Embryonic facial prominence (tissue), 1 donor: Measurements from ENCODE around the gene BARHL1.
"Not testable (repeated sequence)": the region's sequence is repeated elsewhere in the genome, so short reads cannot be mapped to it uniquely, and the experiment has no call there.

ENCODE experiments used
- DNase-seq: peaks from one replicate; pipeline ENCODE4 v3.0.0-alpha.2; 2016; ENCODE audit errors: extremely low spot score

BARHL1 gene

GRCh38 chr9:132556235-132556634, 26.2 kb upstream of the BARHL1 start:
- no peak for DNase-seq

DNA sequence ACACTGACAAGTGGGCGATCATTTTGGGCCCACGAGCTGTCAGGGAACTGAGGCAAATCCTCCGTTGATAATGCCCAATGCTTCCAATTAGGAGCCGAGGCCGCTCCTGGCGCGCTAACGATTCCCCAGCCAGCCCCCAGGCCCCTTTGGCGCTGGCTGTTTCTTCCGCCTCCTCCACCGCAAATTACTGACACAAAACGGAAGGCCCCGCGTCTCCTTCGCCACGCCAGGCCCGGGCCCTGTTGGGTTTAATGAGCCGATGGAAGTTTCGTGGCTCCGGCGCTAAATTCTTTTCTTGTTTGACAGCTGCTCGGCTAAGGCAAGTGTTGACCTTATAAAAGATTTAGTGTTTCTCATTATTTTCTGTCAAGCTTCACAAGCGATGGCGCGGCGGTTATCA, 25.7 kb upstream of the BARHL1 start:
- DNase-seq: no peak

- DNase-seq: no peak
These were observed 25.2 kb upstream of the BARHL1 start for GRCh38 chr9:132557159-132557558.

GRCh38 chr9:132559711-132560110, 22.7 kb upstream of the BARHL1 start:
- no peak for DNase-seq

- DNase-seq: no peak
These were observed 21.7 kb upstream of the BARHL1 start for GRCh38 chr9:132560616-132561202.

- no peak for DNase-seq
These were observed 20.2 kb upstream of the BARHL1 start for GRCh38 chr9:132562306-132562573.

- DNase-seq: no peak
These were observed 17.9 kb upstream of the BARHL1 start for GRCh38 chr9:132564526-132564925.

DNA sequence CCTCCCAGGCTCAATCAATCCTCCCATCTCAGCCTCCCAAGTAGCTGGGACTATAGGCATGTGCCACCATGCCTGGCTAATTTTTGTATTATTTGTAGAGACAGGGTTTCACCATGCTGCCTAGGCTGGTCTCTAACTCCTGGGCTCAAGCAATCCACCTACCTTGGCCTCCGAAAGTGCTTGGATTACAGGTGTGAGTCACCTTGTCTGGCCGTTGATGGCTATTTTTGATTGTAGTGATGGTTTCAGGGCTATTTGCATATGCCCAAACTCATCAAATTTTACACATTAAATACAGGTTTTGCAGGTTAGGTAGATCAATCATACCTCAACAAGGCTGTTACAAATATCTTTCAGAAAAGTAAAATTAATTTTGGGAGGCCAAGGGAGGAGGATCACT, 13.6 kb upstream of the BARHL1 start:
- not testable (repeated sequence) for DNase-seq

GRCh38 chr9:132571806-132572600, 10.4 kb upstream of the BARHL1 start:
- no peak for DNase-seq

DNA sequence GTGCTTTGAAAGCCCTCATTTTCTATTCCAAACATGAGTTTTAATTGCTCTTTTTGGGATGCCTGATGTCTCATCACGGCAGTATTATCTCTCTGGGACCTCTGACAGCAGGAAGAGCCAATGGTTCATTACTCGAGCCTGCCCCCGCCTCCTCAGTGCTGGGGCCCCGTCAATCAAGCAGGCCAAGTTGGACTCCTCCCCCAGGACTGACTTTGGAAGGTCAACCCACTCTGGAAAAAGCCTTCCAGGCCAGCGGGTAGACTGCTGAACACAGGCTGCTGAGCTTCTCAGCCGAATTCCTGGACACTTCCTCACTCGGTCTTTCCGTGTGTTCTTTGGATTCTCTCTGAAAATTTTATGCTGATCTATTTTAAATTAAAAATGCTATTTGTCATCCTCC, 9.5 kb upstream of the BARHL1 start:
- DNase-seq: no peak

DNA sequence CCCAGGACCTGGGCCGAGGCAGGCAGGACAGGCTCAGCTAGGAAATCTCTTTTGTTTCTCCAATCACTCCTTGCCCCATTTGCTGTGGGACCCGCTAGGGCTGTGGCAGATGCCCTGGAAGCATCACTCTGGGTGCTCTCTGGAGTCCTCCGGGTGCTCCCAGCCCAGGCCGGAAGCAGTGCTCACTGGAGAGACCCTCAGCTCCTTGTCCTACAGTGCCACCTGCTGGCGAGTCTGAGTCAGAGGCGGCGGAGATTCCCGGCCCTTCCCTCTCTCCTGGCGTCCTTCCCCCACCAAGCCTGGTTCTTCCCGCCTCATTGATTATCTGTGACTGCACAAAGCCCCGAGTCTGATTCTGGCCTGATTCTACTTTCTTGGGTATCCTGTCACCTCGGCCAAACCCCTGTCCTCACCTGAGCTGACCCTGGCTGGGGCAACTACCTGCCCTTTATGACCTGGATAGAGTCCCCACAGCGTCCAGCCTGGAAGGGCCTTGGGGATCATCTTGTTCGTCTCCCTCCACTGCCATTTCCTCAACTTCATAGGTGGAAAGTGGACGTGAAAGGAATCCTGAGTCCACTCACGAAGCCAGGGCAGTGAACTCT, 7.3 kb upstream of the BARHL1 start:
- peak; percentile 36 for DNase-seq

DNA sequence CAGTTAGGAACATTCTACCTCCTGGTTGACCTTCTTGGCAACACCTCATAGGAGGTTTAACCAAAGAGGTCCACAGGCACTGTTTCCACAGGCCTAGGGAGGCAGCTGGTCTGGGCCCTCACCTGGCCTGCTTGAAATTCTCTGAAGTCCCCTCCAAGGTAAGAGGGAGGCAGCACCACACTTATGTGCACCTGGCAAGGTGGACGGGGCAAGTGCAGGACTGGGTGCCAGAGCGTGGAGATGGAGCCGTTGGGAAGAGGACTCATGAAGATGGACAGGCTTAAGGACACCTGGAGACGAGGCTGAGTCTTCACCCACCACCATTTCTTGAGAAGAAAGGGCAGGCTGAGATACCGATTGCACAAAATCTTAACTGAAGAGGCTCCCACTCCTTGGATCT, 6.6 kb upstream of the BARHL1 start:
- DNase-seq: no peak

DNA sequence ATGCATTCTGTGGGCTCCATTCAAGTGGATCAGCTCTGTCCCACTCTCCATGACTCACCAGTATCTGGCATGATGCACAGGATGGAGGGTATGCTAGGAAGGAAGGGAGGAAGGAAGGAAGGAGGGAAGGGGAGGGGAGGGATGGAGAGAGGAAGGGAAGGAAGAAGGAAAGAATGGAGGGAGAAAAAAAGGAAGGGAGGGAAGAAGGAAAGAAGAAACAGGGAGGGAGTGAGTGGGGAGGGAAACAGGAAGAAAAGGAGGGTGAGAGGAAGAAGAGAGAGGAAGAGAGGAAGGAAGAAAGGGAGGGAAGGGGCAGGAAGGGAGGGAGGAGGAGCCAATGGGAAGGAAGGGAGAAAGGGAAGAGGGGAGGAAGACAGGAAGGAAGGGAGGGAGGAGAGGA, 5.3 kb upstream of the BARHL1 start:
- DNase-seq: no peak

DNA sequence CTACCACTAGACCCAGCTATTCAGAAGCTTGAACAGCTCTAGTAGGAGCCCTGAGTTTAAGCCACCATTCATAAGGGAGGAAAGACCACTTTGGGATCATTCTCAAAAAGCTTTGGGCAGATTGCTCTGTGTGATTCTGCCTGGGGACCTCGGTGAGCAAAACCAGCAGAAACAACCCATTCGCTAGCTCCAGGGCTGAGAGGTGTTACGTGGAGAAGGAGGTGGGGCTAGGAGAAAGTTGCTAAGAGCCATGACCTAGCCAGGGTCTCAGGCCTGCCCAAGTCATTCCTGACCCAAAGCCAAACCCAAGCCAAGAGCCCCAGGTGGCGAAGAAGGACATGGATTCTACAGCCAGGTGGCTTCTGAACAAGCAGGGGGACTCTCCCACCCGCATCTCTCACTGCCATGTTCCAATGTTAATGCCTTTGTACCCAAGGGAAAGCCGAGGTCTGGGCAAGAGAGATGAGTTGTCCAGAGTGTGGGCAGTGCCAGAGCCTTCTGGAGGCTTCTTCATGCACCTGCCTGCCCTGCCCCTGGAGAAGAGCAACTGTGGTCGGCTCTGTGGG, 4.0 kb upstream of the BARHL1 start:
- DNase-seq: no peak

DNA sequence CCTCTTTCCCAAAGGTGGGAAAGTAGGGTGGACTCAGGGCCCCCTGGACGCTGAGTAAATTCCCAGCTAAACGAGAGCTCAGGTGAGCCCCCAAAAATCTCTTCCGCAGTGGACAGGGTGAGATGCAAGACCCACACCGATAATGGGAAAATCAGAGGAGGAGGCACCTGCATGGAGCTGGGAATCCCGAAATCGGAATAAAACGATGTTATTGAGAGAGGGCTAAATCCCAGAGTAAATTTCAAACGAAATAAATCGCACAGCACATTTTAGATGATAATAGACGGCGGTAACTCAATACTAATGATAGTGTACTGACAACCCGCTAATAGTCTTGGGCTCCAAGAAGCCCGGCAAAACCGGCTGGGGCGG, 3.0 kb upstream of the BARHL1 start:
- no peak for DNase-seq

GRCh38 chr9:132582786-132583583, 579 bp downstream of the BARHL1 start:
- no peak for DNase-seq

- no peak for DNase-seq
These were observed 1.3 kb downstream of the BARHL1 start for GRCh38 chr9:132583584-132584304.

DNA sequence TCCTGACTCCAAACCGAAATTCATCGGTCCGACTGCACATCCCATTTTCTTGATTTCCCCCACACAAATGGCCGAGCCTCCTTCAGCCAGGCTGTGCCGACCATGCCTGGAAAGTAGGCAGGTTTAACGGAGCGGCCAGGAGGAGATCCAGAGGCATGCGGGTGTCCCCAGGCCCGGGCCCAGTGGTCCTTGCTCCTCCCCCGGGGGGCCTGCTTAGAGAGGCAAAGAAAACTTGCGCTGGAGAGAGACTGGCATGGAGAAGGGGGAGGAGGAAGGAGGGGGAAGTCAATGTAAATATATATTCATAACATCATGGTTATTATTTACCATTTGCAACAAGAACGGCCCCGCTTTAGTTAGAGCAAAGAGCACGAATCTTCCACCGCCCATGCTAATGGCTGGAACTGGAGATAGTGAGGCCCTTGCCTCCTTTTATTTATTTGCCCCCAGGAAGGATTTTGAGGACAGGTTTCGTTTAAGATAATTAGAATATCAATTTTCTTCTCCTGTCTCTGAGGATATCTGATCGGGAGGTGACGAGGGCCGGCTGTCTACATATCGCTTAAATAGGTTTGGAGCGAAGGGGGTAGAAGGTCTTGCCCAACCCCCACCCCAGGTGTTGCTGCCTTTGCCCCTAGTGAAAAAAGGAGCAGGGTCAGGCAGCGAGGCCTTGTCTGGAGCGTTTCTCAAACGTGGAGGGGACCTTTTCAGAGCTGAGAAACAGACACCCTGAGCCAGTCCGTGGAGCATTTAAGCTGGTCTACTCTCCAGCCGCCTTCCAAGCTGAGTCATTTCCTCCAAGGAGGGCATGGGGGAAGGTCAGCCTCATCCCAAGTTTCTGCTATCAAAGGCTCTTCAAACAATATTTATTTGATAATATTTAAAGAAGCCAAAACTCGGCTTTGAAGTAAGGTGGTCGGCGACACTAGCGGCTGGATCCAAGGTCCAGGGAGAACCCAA, 2.5 kb downstream of the BARHL1 start:
- DNase-seq: no peak

DNA sequence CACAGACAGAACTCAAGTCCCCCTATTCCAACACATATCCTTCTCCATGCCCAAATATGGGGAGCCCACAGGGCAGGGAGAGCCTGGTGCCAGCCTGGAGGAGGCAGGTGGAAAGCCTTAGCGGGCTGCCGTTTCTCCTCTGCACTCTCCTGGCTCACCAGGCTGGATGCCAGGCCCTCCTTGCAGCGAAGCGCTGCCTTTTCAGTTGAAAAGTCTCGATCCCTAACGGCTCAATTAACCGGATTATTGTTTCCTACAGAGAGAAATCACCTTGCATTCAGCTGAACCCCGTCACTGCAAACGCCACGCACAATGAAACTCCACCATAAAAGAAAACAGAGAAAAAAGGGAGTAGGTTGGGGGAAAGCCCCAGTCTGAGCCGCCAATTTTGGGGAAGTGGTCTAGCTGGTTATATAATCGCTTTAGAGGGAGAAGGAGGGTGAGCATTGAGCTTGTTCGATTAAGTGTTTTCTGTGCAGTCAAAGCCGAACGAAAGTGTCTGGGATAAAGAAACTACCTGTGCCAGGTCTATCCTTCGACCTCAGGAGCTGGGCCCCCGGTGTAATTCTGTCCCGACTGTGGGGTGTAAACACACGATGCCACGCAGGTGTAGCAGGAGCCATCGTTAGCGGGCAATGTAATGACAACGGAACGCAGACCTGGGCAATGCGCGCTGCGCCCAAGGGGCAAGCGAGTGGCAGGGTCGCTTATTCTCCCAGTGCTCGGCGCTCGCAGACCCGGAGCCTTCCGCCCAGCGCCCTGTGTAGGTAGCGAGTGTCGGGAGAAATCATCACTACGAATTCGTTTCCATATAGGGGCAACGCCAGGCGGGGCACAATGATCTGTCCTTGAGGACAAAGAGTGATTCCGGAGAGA, 3.8 kb downstream of the BARHL1 start:
- DNase-seq: no peak
